ENCODE measurements around the gene OLFML1. TPM values are rescaled to one million over a fixed set of nuclear protein-coding genes. Genes with fewer than 3 reads are reported as not detected.

The OLFML1 gene
- total RNA-seq, 1 donor from 2014 or later: not detected

GRCh38 chr11:7525424-7525823, 40.1 kb downstream of the OLFML1 start:
- Histone ChIP-seq H3K9ac (no peak overlapping the region), H3K36me3 (no peaks in the 10 kb centered on the region), H3K4me3 (no peak overlapping the region), H3K27ac (no peak overlapping the region), H3K9me3 (ENCODE audit: low read depth) (no peaks in the 10 kb centered on the region), H3K27me3 (no peaks in the 10 kb centered on the region), H3K79me2 (ENCODE audit: low read depth) (no peaks in the 10 kb centered on the region), H3F3A (ENCODE audit: low read depth) (no peaks in the 10 kb centered on the region), H4K20me1 (ENCODE audit: low read depth) (no peaks in the 10 kb centered on the region), H3K4me2 (no peak overlapping the region), H2AFZ (replicated peaks) (no peak overlapping the region), H3K4me1 (no peaks in the 10 kb centered on the region)
- H3K4me1 Mint-ChIP-seq: peaks cover 6% of the 10 kb centered on the region
- H3K9me3 Mint-ChIP-seq: no peaks in the 10 kb centered on the region
- TF ChIP-seq EZH2 (IDR thresholded peaks at IDR 0.05): no peak
- no peak for TF ChIP-seq CTCF (IDR thresholded peaks at IDR 0.05)
- TF ChIP-seq EZH2phosphoT487 (IDR thresholded peaks at IDR 0.05): no peak
- H3K4me3 Mint-ChIP-seq: no peak overlapping the region
- no peak overlapping the region for H3K27ac Mint-ChIP-seq
- H3K36me3 Mint-ChIP-seq: no peaks in the 10 kb centered on the region
- H3K27me3 Mint-ChIP-seq (ENCODE audit: insufficient read depth, low read depth): peaks cover 13% of the 10 kb centered on the region
- DNase-seq (ENCODE audit: low spot score): no peak

GRCh38 chr11:7527029-7527428, 41.7 kb downstream of the OLFML1 start:
- Histone ChIP-seq H3K27me3 (no peaks in the 10 kb centered on the region), H3K9me3 (ENCODE audit: low read depth) (no peaks in the 10 kb centered on the region), H3K79me2 (ENCODE audit: low read depth) (no peaks in the 10 kb centered on the region), H4K20me1 (ENCODE audit: low read depth) (no peaks in the 10 kb centered on the region), H3K36me3 (no peaks in the 10 kb centered on the region), H2AFZ (replicated peaks) (no peak overlapping the region), H3K4me3 (no peak overlapping the region), H3K27ac (no peak overlapping the region), H3K9ac (no peak overlapping the region), H3K4me1 (no peaks in the 10 kb centered on the region), H3K4me2 (no peak overlapping the region), H3F3A (ENCODE audit: low read depth) (no peaks in the 10 kb centered on the region)
- Mint-ChIP-seq H3K9me3 (no peaks in the 10 kb centered on the region), H3K4me1 (peaks cover 6% of the 10 kb centered on the region), H3K27me3 (ENCODE audit: insufficient read depth, low read depth) (peaks cover 13% of the 10 kb centered on the region), H3K36me3 (no peaks in the 10 kb centered on the region), H3K4me3 (no peak overlapping the region), H3K27ac (no peak overlapping the region)
- no peak for TF ChIP-seq EZH2 (IDR thresholded peaks at IDR 0.05)
- no peak for TF ChIP-seq EZH2phosphoT487 (IDR thresholded peaks at IDR 0.05)
- no peak for TF ChIP-seq CTCF (IDR thresholded peaks at IDR 0.05)
- no peak for DNase-seq (ENCODE audit: low spot score)

- Mint-ChIP-seq H3K4me3 (no peak overlapping the region), H3K4me1 (peaks cover 6% of the 10 kb centered on the region), H3K27ac (no peak overlapping the region), H3K27me3 (ENCODE audit: insufficient read depth, low read depth) (peaks cover 13% of the 10 kb centered on the region), H3K9me3 (no peaks in the 10 kb centered on the region), H3K36me3 (no peaks in the 10 kb centered on the region)
- no peaks in the 10 kb centered on the region for H3F3A ChIP-seq (ENCODE audit: low read depth)
- H4K20me1 ChIP-seq (ENCODE audit: low read depth): no peaks in the 10 kb centered on the region
- H3K27me3 ChIP-seq: no peaks in the 10 kb centered on the region
- H3K4me2 ChIP-seq: no peak overlapping the region
- H3K36me3 ChIP-seq: no peaks in the 10 kb centered on the region
- H3K9me3 ChIP-seq (ENCODE audit: low read depth): no peaks in the 10 kb centered on the region
- H3K4me1 ChIP-seq: no peaks in the 10 kb centered on the region
- no peak for DNase-seq (ENCODE audit: low spot score)
- no peak overlapping the region for H2AFZ ChIP-seq (replicated peaks)
- H3K4me3 ChIP-seq: no peak overlapping the region
- H3K9ac ChIP-seq: no peak overlapping the region
- TF ChIP-seq CTCF (IDR thresholded peaks at IDR 0.05) (no peak), EZH2phosphoT487 (IDR thresholded peaks at IDR 0.05) (no peak), EZH2 (IDR thresholded peaks at IDR 0.05) (no peak)
- H3K79me2 ChIP-seq (ENCODE audit: low read depth): no peaks in the 10 kb centered on the region
- H3K27ac ChIP-seq: no peak overlapping the region
These were observed 43.3 kb downstream of the OLFML1 start for GRCh38 chr11:7528514-7529049.
